HEK293 (cell line): ENCODE data around the gene ZFYVE1.

Experiments used
- EGR2 ChIP-seq: fragments of 450-650 bp; formaldehyde crosslinking; IDR thresholded peaks from 2 replicates; pipeline ENCODE4 v1.5.1; 2016; ENCODE audit warnings: low read depth, missing biosample characterization, missing genetic modification characterization
- IKZF3 ChIP-seq: fragments of 450-650 bp; IDR thresholded peaks from 2 replicates; pipeline ENCODE4 v1.5.0; 2018; ENCODE audit warnings: missing biosample characterization, mild to moderate bottlenecking, missing genetic modification characterization, moderate library complexity
- YY1 ChIP-seq: fragments of 450-650 bp; formaldehyde crosslinking; IDR thresholded peaks from 2 replicates; pipeline ENCODE4 v1.5.1; 2018; ENCODE audit warnings: missing biosample characterization, missing genetic modification characterization
- ZNF146 ChIP-seq: fragments of 450-650 bp; formaldehyde crosslinking; IDR thresholded peaks from 2 replicates; pipeline ENCODE4 v1.5.1; 2016; ENCODE audit warnings: missing biosample characterization, missing genetic modification characterization
- ZNF302 ChIP-seq: fragments of 450-650 bp; formaldehyde crosslinking; IDR thresholded peaks from 2 replicates; pipeline ENCODE4 v1.5.1; 2016; ENCODE audit warnings: missing biosample characterization, missing genetic modification characterization, low read depth
- ZNF366 ChIP-seq: fragments of 450-650 bp; formaldehyde crosslinking; conservative IDR thresholded peaks from 2 replicates; pipeline ENCODE4 v1.5.1; 2016; ENCODE audit warnings: missing biosample characterization, missing genetic modification characterization
- ZNF529 ChIP-seq: fragments of 450-650 bp; formaldehyde crosslinking; IDR thresholded peaks from 2 replicates; pipeline ENCODE4 v1.5.1; 2017; ENCODE audit warnings: missing genetic modification characterization, missing biosample characterization; ENCODE audit not compliant: insufficient replicate concordance
- ZNF629 ChIP-seq: fragments of 450-650 bp; formaldehyde crosslinking; IDR thresholded peaks from 2 replicates; pipeline ENCODE4 v1.5.1; 2017; ENCODE audit warnings: missing biosample characterization, missing genetic modification characterization
- ZNF670 ChIP-seq: fragments of 450-650 bp; formaldehyde crosslinking; IDR thresholded peaks from 2 replicates; pipeline ENCODE4 v1.5.1; 2016; ENCODE audit warnings: missing biosample characterization, missing genetic modification characterization, low read depth
- ZSCAN16 ChIP-seq: fragments of 450-650 bp; formaldehyde crosslinking; IDR thresholded peaks from 2 replicates; pipeline ENCODE4 v1.5.1; 2016; ENCODE audit warnings: missing biosample characterization, missing genetic modification characterization
- TF ChIP-seq, protein P1 (sequence below): fragments of 450-650 bp; formaldehyde crosslinking; IDR thresholded peaks from 2 replicates; pipeline ENCODE4 v1.5.1; 2016; ENCODE audit warnings: missing biosample characterization, missing genetic modification characterization
- TF ChIP-seq, protein P2 (sequence below): fragments of 450-650 bp; formaldehyde crosslinking; IDR thresholded peaks from 2 replicates; pipeline ENCODE4 v1.5.1; 2016; ENCODE audit warnings: missing biosample characterization, missing genetic modification characterization, borderline replicate concordance
- TF ChIP-seq, protein P3 (sequence below): fragments of 450-650 bp; formaldehyde crosslinking; IDR thresholded peaks from 2 replicates; pipeline ENCODE4 v1.5.1; 2017; ENCODE audit warnings: missing biosample characterization, mild to moderate bottlenecking, missing genetic modification characterization, moderate library complexity

DNA sequence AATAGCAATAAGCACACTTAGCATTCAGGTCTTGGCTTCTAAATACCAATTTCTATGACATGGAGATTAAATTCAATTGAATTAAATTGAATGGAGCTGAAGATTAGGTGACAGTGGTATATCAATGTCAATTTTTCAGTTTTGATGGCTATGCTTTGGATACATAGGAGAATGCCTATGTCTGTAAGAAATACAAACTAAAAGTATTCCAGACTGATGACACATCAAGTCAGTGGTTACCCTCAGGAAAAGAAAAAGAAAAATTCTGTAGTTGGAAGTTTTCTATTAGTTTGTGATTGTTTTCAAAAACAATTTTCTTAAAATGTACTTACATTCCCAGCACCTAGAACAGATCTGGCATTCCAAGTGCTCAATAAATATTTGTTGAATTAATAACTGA lies 105.5 kb downstream of the ZFYVE1 start:
- TF ChIP-seq, protein P1, sequence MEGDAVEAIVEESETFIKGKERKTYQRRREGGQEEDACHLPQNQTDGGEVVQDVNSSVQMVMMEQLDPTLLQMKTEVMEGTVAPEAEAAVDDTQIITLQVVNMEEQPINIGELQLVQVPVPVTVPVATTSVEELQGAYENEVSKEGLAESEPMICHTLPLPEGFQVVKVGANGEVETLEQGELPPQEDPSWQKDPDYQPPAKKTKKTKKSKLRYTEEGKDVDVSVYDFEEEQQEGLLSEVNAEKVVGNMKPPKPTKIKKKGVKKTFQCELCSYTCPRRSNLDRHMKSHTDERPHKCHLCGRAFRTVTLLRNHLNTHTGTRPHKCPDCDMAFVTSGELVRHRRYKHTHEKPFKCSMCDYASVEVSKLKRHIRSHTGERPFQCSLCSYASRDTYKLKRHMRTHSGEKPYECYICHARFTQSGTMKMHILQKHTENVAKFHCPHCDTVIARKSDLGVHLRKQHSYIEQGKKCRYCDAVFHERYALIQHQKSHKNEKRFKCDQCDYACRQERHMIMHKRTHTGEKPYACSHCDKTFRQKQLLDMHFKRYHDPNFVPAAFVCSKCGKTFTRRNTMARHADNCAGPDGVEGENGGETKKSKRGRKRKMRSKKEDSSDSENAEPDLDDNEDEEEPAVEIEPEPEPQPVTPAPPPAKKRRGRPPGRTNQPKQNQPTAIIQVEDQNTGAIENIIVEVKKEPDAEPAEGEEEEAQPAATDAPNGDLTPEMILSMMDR (tag by site-specific recombination): no peak
- TF ChIP-seq, protein P2, sequence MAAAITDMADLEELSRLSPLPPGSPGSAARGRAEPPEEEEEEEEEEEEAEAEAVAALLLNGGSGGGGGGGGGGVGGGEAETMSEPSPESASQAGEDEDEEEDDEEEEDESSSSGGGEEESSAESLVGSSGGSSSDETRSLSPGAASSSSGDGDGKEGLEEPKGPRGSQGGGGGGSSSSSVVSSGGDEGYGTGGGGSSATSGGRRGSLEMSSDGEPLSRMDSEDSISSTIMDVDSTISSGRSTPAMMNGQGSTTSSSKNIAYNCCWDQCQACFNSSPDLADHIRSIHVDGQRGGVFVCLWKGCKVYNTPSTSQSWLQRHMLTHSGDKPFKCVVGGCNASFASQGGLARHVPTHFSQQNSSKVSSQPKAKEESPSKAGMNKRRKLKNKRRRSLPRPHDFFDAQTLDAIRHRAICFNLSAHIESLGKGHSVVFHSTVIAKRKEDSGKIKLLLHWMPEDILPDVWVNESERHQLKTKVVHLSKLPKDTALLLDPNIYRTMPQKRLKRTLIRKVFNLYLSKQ (tag by site-specific recombination): no peak
- TF ChIP-seq ZNF629 (tag by site-specific recombination) (no peak), ZNF146 (tag by site-specific recombination) (no peak), ZNF529 (tag by site-specific recombination) (no peak), ZNF670 (no peak), ZNF302 (tag by site-specific recombination) (no peak), EGR2 (tag by site-specific recombination) (no peak), IKZF3 (tag by site-specific recombination) (no peak), YY1 (tag by site-specific recombination) (no peak), ZSCAN16 (tag by site-specific recombination) (no peak), ZNF366 (tag by site-specific recombination) (no peak)
- TF ChIP-seq, protein P3, sequence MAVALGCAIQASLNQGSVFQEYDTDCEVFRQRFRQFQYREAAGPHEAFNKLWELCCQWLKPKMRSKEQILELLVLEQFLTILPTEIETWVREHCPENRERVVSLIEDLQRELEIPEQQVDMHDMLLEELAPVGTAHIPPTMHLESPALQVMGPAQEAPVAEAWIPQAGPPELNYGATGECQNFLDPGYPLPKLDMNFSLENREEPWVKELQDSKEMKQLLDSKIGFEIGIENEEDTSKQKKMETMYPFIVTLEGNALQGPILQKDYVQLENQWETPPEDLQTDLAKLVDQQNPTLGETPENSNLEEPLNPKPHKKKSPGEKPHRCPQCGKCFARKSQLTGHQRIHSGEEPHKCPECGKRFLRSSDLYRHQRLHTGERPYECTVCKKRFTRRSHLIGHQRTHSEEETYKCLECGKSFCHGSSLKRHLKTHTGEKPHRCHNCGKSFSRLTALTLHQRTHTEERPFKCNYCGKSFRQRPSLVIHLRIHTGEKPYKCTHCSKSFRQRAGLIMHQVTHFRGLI (tag by site-specific recombination): no peak
